ENCODE results near the gene TTLL9.

TTLL9 gene

GRCh38 chr20:31859266-31859997 lies 11.0 kb upstream of the TTLL9 start:
- no peak for DNase-seq

- no peak for DNase-seq
Measured at GRCh38 chr20:31859998-31860380, 10.4 kb upstream of the TTLL9 start.

- no peak for DNase-seq
Measured at GRCh38 chr20:31860390-31861134, 9.9 kb upstream of the TTLL9 start.

GRCh38 chr20:31861135-31861384 lies 9.4 kb upstream of the TTLL9 start:
- DNase-seq: no peak

GRCh38 chr20:31861385-31862156 lies 8.9 kb upstream of the TTLL9 start:
- peak; percentile 71 for DNase-seq

- no peak for DNase-seq
Measured at GRCh38 chr20:31862157-31862470, 8.3 kb upstream of the TTLL9 start.

GRCh38 chr20:31862506-31862905 lies 7.9 kb upstream of the TTLL9 start:
- DNase-seq: no peak

GRCh38 chr20:31863296-31864085 lies 6.9 kb upstream of the TTLL9 start:
- DNase-seq: no peak

- no peak for DNase-seq
Measured at GRCh38 chr20:31864521-31865400, 5.7 kb upstream of the TTLL9 start.

GRCh38 chr20:31866221-31866620 lies 4.2 kb upstream of the TTLL9 start:
- no peak for DNase-seq

- DNase-seq: no peak
Measured at GRCh38 chr20:31868853-31869672, 1.4 kb upstream of the TTLL9 start.

GRCh38 chr20:31869673-31869941 lies 827 bp upstream of the TTLL9 start:
- DNase-seq: no peak

- DNase-seq: peak; percentile 9
Measured at GRCh38 chr20:31870726-31871617, 538 bp downstream of the TTLL9 start.

- no peak for DNase-seq
Measured at GRCh38 chr20:31871618-31871954, 1.2 kb downstream of the TTLL9 start.

GRCh38 chr20:31872406-31872805 lies 2.0 kb downstream of the TTLL9 start:
- DNase-seq: no peak

- no peak for DNase-seq
Measured at GRCh38 chr20:31875671-31876070, 5.2 kb downstream of the TTLL9 start.

- no peak for DNase-seq
Measured at GRCh38 chr20:31877684-31878083, 7.2 kb downstream of the TTLL9 start.

- peak; percentile 87 for DNase-seq
Measured at GRCh38 chr20:31879143-31879987, 8.9 kb downstream of the TTLL9 start.

- no peak for DNase-seq
Measured at GRCh38 chr20:31881945-31882344, 11.5 kb downstream of the TTLL9 start.

- DNase-seq: no peak
Measured at GRCh38 chr20:31883829-31884228, 13.4 kb downstream of the TTLL9 start.
